NOMO-1 (cell line): Measurements from ENCODE around the gene APLF.

Experiments
- DNase-seq, 2 experiments: peaks; one replicate each; lab custom pipeline; 2025; ENCODE audit not compliant: unreplicated experiment in 2 of 2; lab: John Stamatoyannopoulos, UW

Gene APLF, protein sequence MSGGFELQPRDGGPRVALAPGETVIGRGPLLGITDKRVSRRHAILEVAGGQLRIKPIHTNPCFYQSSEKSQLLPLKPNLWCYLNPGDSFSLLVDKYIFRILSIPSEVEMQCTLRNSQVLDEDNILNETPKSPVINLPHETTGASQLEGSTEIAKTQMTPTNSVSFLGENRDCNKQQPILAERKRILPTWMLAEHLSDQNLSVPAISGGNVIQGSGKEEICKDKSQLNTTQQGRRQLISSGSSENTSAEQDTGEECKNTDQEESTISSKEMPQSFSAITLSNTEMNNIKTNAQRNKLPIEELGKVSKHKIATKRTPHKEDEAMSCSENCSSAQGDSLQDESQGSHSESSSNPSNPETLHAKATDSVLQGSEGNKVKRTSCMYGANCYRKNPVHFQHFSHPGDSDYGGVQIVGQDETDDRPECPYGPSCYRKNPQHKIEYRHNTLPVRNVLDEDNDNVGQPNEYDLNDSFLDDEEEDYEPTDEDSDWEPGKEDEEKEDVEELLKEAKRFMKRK

DNA sequence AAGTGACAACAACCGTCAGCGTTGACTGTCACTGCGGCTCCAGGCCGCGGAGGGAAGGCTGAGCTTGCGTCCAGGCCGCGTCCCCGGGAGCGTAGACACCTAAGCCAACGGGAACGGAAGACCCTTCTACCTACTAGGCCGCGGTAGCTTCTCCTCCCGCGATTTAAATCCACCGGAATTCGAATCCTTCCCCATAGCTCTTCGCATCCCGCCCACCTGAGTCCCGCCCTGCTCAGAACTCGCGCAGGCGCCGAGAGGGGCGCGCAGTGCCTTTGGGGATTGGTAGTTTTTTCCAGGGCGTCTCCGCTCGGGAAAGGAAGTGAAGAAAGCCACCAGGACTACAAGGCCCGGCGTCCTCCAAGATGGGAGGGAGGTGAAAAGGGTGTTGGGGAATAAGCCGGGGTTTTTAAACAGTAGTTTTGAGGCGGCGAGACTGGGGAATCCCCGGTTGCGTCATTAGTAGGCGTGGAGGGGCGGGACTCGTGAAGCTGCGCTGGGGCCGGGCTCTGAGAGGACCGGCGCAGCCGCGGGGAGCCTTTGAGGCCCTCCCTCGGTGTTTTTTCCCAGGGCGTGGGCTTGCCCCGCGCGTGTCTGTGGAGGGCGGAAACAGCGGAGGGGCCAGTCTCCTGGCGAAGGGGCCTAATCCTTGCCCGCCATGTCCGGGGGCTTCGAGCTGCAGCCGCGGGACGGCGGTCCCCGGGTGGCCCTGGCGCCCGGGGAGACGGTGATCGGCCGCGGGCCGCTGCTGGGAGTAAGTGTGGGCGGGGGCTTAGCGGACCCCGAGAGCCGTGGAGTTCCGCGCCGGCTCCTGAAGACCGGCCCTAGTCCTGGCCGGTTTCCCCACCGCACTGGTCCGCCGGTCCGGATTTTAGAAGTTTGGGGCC lies at the start of gene APLF, which contains the start of gene FBXO48:
APLF (plus strand) TSS at position 509 of the 884 bp plus-strand sequence; CDS start at position 656, 147 bp downstream.
FBXO48 (minus strand) TSS at position 218 of the 884 bp plus-strand sequence. CDS start 2,149 bp downstream, outside the sequence.
- peak; percentile 98 to 99 for DNase-seq

- DNase-seq = peak in 1 of 2 experiments; percentile 22
Observed at GRCh38 chr2:68417926-68418325, 49.5 kb upstream of the APLF start.

DNA sequence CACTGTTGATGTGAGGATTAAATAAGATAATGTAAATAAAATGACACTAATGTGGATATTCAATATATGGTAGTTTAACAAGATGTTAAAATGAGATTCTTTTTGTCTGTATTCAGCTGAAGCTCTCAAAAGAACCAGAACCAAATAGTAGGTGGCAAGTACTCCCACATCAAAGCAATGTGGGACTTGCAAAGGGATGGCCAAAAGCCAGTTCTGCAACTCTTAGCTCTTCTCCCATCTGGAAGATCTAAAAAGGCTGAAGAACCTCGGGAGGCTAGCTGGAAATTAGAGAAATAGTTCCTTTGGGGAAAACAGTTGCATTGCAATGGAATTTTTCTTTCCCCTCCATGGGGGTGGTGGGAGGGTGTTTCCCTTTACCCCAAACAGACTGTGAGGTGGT lies 49.0 kb upstream of the APLF start:
- no peak for DNase-seq

DNA sequence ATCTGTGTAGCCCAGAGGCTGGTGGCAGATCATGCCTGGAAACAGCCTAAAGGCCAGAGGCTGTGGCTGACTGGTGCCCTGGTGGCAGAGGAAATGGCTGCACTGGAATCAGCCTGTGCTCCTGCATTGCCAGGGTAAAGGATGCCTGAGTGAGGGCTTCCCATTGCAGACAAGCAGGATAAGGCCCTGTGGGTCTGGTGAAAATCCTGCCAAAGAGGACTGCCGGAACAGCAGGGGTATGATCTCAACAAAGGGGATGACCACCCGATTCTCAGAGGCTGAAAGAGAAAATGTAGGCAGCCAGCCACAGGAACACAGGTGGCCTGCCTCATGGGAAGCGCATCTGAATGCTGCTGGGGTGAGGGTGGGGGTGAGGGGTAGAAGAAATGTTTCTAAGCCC lies 48.5 kb upstream of the APLF start:
- DNase-seq = no peak

- DNase-seq = peak; percentile 85 to 91
Observed at GRCh38 chr2:68420254-68420910, 47.0 kb upstream of the APLF start.

GRCh38 chr2:68423966-68424650 lies 43.3 kb upstream of the APLF start:
- DNase-seq = peak; percentile 94 to 99

- DNase-seq = no peak
Observed at GRCh38 chr2:68425503-68425902, 41.9 kb upstream of the APLF start.

- DNase-seq = no peak
Observed at GRCh38 chr2:68426446-68426845, 40.9 kb upstream of the APLF start.

GRCh38 chr2:68426848-68427579 lies 40.4 kb upstream of the APLF start:
- peak; percentile 79 to 87 for DNase-seq

GRCh38 chr2:68428126-68428525 lies 39.3 kb upstream of the APLF start:
- DNase-seq = peak in 1 of 2 experiments; percentile 22

DNA sequence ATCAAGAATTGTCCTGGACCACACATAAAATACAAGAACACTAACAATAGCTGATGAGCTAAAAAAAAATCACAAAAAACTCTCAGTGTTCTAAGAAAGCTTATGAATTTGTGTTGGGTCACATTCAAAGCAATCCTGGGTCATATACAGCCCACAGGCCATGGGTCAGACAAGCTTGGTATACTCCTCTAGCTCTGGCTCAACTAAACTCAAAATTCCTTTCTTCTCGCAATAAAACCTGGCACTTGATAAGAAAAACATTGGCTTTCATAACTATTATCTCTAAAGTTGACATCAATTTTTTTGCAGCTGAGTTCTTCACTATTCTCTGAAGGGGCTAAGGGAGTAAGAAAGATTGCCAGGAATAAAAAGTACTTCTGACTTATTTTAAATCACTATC lies 38.6 kb upstream of the APLF start:
- no peak for DNase-seq

DNA sequence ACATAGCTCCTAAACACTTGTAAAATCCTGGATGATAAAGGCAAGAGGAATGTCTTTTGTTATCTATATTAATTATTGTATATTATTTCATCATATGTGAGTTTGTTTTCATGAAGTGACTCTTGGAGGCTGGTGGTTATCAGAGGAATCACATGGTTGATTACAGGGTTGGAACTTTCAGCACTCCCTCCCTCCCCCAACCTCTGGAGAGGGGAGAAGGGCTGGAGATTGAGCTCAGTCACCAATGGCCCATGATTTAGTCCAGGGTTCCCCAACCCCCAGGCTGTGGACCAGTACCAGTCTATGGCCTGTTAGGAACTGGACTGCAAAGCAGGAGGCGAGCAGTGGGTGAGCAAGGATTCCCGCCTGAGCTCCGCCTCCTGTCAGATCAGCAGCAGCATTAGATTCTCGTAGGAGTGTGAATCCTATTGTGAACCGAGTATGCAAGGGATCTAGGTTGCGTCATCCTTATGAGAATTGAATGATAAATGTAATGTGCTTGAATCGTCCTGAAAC lies 38.0 kb upstream of the APLF start:
- DNase-seq = no peak

GRCh38 chr2:68431316-68431972 lies 35.9 kb upstream of the APLF start:
- no peak for DNase-seq

- no peak for DNase-seq
Observed at GRCh38 chr2:68432696-68433658, 34.4 kb upstream of the APLF start.

DNA sequence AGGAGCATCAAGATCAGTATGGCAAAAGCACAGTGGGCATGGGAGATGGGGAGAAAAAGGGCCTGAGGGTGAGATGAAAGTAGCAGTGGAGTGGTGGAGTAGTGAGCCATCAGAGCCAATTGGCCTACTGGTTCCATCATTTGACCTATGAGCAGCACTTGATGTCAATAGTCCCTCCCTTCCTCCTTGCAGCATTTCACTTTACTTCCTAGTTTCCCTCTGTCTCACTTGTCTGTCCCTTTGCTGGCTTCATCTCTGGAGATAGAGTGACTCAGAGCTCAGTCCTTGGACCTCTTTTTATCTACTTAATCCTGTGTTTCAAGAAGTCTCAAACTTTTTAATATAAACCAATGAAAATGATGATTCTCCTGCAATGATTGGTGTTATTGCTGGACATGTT lies 32.4 kb upstream of the APLF start:
- DNase-seq = peak in 1 of 2 experiments; percentile 60

GRCh38 chr2:68435615-68436014 lies 31.8 kb upstream of the APLF start:
- DNase-seq = no peak

GRCh38 chr2:68436270-68436669 lies 31.1 kb upstream of the APLF start:
- DNase-seq = no peak
